Measurements from ENCODE around the gene MEI1.

The MEI1 gene

GRCh38 chr22:41842996-41843970 lies 144.0 kb downstream of the MEI1 start:
- no peak for DNase-seq (ENCODE audit: low spot score)

- DNase-seq (ENCODE audit: low spot score) = no peak
These were observed 144.7 kb downstream of the MEI1 start for GRCh38 chr22:41844036-41844435.

DNA sequence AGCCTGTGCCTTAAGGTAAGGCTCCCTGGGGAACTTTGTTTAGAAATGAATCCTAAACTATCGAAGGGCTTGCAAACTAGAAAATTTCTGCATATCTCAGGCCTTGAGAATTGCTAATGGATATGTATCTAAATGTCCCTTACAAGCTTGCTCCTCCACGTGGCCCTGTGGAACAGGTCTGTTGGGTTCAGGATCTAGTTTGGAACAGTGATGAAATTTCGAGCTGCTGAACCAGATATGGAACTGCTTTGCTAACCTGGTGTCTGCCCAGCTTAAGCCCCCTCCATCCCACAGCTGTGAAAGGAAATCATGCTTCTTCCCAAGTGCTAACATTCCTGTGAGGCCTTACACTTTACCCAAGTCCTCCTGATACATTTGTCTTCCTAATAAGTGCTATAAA lies 145.2 kb downstream of the MEI1 start:
- no peak for DNase-seq (ENCODE audit: low spot score)

DNA sequence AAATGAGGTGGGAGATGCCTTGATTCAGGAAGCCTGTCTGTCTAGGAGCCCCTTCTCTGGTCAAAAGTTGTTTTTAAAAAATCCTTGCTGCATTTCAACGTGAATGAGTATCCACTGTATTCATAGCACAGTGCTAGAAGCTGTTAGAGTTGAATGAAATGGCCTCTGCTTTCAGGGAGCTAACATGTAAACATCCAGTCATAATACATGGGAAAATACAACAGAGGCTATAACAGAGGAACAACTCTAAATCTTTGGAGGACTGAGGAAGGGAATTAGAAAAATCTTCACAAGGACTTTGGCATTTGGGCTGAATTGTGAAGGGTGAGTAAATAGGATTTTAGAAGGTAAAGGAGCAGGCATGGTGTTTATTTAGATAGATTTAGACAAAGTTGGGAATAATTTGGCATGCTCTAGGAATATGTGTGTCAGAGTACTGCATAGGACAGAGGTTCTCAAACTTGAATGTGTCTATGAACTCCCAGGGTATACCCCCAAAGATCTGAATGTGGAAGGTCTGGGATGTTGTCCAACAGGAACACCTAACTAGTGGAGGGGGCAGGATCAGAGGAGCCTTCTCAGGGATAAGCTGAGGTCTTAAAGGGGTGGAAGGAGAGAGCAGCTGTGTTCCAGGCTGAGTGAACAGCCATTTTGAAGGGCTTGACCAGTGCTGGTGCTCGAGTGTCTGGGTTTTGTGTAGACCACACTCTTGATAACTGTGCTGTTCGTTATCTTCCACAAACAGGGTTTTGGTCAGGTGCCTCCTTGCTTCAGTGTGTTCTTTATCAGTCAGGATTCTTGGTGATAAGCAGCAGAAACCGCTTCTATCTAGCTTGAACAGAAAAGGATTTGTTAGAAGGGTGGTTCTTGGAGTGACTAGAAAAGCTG lies 146.3 kb downstream of the MEI1 start:
- no peak for DNase-seq (ENCODE audit: low spot score)

GRCh38 chr22:41846268-41846987 lies 147.1 kb downstream of the MEI1 start:
- no peak for DNase-seq (ENCODE audit: low spot score)

GRCh38 chr22:41847300-41847699 lies 148.0 kb downstream of the MEI1 start:
- no peak for DNase-seq (ENCODE audit: low spot score)

GRCh38 chr22:41848468-41848867 lies 149.2 kb downstream of the MEI1 start:
- DNase-seq (ENCODE audit: low spot score) = no peak
